HepG2 (cell line): ENCODE results near the gene CEP57L1. TPM values are rescaled to one million over a fixed set of nuclear protein-coding genes. Genes with fewer than 3 reads are reported as not detected.
A peak's percentile ranks its signal among the peaks of the same experiment; 100 is the strongest.

Experiments used
- FOXA1 ChIP-seq, 2 experiments: fragments of 450-650 bp in 1 of 2; sonication (generic) in 1 of 2; formaldehyde crosslinking in 1 of 2; IDR thresholded peaks; 2 replicates each; pipeline versions ENCODE4 v1.4.0 to v1.6.1; 2016 to 2020; ENCODE audit warnings: missing genetic modification reagents in 1 of 2
- KLF6 ChIP-seq: IDR thresholded peaks from 2 replicates; pipeline ENCODE4 v1.8.0; 2016; ENCODE audit warnings: missing biosample characterization, missing genetic modification reagents
- SOX5 ChIP-seq: IDR thresholded peaks from 2 replicates; pipeline ENCODE4 v1.6.1; 2016; ENCODE audit warnings: borderline replicate concordance
- ZNF776 ChIP-seq: sonication (generic); formaldehyde crosslinking; IDR thresholded peaks from 2 replicates; pipeline ENCODE4 v1.4.0; 2020; ENCODE audit warnings: mild to moderate bottlenecking, missing genetic modification reagents
- ZSCAN21 ChIP-seq: sonication (generic); formaldehyde crosslinking; IDR thresholded peaks from 2 replicates; pipeline ENCODE4 v1.8.0; 2022; ENCODE audit warnings: mild to moderate bottlenecking, missing genetic modification reagents, moderate library complexity, borderline replicate concordance
- polyA plus RNA-seq, 8 experiments: library from polyadenylated mRNA; depleted of rRNA in 3 of 8; stranded (reverse) in 7 of 8; unstranded in 1 of 8; fragments of >200 nt; fragmentation: Illumina TruSeq in 4 of 8; extraction: Trizol in 4 of 8; gene quantifications; 2 replicates each; pipeline versions ENCODE4 v1.2.1 to v1.2.3, GENCODE V29; 2011 to 2016; ENCODE audit warnings: low read depth in 4 of 8, missing spikeins in 1 of 8, mixed read lengths in 1 of 8; ENCODE audit not compliant: insufficient read depth in 1 of 8
- total RNA-seq, 5 experiments: library from RNA; depleted of rRNA; stranded (reverse); fragments of >200 nt; fragmentation: Illumina TruSeq; extraction: Trizol; gene quantifications; 2 replicates each; pipeline ENCODE4 v1.2.3, GENCODE V29; 2016; ENCODE audit warnings: low read depth in 1 of 5
- TF ChIP-seq, protein P1 (sequence below): sonication (generic); formaldehyde crosslinking; conservative IDR thresholded peaks from 2 replicates; pipeline ENCODE4 v1.4.0; 2020; ENCODE audit warnings: mild to moderate bottlenecking, missing genetic modification reagents, moderate library complexity
- TF ChIP-seq, protein P2 (sequence below), 2 experiments: fragments of 450-650 bp in 1 of 2; sonication (generic) in 1 of 2; formaldehyde crosslinking in 1 of 2; IDR thresholded peaks; 2 replicates each; pipeline versions ENCODE4 v1.6.1 to v1.8.0; 2016 to 2022; ENCODE audit warnings: antibody characterized with exemption in 1 of 2, mild to moderate bottlenecking in 1 of 2, missing genetic modification reagents in 1 of 2
- TF ChIP-seq, protein P3 (sequence below): sonication (generic); formaldehyde crosslinking; IDR thresholded peaks from 2 replicates; pipeline ENCODE4 v1.9.0; 2021; ENCODE audit warnings: mild to moderate bottlenecking, missing genetic modification reagents

The CEP57L1 gene
- total and polyA plus RNA-seq, 2 of the 13 experiments (the other 11 are each of a cell fraction or from before 2014, with no cell fraction given) = 7.7 to 15.5 TPM

DNA sequence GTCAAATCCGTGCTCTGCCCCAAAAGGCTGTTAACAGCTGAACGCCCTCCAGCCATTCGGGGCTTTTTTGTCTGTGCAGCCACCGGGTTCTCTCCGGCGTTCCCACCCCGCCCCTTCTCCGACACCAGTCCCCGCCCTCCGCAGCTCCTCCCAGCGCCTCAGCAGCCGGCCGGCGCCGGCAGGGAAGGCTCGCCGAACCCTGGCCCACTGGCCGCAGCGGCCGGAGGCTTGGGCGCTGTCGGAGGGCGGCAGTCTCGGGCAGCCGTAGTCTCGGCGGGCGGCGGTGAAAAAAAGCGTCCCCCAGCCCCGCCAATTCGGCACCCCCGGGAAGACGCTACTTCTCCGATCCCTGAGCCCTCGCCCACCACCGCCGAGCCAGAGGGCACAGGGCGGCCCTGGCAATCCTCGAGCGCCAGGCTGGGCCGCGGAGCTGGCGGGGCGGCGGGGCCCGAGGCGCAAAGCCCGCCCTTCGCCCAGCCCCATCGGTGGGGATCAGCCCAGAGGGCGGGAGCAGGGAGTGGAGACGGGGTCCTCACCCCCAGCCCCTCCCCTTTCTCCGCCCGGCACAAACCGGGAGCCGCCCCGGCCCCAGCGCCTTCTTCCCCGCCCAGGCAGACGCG is 781 bp upstream of the CEP57L1 start, which contains the start of gene SESN1 (continued):
- TF ChIP-seq ZNF776 (CRISPR knock-in tag) (0 out of 2 replicates have a peak, but pooled peaks have one; percentile 48), SOX5 (no peak; the same call in 1 of the 2 replicates), ZSCAN21 (CRISPR knock-in tag) (peak; percentile 93; the same call in 1 of the 2 replicates), FOXA1 (IDR thresholded peaks at IDR 0.05) (no peak), FOXA1 (CRISPR knock-in tag; IDR thresholded peaks at IDR 0.05) (0 out of 2 replicates have a peak, but pooled peaks have one; percentile 14), KLF6 (CRISPR knock-in tag) (no peak)
- TF ChIP-seq, protein P1, sequence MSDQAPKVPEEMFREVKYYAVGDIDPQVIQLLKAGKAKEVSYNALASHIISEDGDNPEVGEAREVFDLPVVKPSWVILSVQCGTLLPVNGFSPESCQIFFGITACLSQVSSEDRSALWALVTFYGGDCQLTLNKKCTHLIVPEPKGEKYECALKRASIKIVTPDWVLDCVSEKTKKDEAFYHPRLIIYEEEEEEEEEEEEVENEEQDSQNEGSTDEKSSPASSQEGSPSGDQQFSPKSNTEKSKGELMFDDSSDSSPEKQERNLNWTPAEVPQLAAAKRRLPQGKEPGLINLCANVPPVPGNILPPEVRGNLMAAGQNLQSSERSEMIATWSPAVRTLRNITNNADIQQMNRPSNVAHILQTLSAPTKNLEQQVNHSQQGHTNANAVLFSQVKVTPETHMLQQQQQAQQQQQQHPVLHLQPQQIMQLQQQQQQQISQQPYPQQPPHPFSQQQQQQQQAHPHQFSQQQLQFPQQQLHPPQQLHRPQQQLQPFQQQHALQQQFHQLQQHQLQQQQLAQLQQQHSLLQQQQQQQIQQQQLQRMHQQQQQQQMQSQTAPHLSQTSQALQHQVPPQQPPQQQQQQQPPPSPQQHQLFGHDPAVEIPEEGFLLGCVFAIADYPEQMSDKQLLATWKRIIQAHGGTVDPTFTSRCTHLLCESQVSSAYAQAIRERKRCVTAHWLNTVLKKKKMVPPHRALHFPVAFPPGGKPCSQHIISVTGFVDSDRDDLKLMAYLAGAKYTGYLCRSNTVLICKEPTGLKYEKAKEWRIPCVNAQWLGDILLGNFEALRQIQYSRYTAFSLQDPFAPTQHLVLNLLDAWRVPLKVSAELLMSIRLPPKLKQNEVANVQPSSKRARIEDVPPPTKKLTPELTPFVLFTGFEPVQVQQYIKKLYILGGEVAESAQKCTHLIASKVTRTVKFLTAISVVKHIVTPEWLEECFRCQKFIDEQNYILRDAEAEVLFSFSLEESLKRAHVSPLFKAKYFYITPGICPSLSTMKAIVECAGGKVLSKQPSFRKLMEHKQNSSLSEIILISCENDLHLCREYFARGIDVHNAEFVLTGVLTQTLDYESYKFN (CRISPR knock-in tag) = 0 out of 2 replicates have a peak, but pooled peaks have one; percentile 27
- TF ChIP-seq, protein P2, sequence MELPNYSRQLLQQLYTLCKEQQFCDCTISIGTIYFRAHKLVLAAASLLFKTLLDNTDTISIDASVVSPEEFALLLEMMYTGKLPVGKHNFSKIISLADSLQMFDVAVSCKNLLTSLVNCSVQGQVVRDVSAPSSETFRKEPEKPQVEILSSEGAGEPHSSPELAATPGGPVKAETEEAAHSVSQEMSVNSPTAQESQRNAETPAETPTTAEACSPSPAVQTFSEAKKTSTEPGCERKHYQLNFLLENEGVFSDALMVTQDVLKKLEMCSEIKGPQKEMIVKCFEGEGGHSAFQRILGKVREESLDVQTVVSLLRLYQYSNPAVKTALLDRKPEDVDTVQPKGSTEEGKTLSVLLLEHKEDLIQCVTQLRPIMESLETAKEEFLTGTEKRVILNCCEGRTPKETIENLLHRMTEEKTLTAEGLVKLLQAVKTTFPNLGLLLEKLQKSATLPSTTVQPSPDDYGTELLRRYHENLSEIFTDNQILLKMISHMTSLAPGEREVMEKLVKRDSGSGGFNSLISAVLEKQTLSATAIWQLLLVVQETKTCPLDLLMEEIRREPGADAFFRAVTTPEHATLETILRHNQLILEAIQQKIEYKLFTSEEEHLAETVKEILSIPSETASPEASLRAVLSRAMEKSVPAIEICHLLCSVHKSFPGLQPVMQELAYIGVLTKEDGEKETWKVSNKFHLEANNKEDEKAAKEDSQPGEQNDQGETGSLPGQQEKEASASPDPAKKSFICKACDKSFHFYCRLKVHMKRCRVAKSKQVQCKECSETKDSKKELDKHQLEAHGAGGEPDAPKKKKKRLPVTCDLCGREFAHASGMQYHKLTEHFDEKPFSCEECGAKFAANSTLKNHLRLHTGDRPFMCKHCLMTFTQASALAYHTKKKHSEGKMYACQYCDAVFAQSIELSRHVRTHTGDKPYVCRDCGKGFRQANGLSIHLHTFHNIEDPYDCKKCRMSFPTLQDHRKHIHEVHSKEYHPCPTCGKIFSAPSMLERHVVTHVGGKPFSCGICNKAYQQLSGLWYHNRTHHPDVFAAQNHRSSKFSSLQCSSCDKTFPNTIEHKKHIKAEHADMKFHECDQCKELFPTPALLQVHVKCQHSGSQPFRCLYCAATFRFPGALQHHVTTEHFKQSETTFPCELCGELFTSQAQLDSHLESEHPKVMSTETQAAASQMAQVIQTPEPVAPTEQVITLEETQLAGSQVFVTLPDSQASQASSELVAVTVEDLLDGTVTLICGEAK (IDR thresholded peaks at IDR 0.05) = no peak
- TF ChIP-seq, protein P2 (CRISPR knock-in tag; IDR thresholded peaks at IDR 0.05) = peak; percentile 79; the same call in 1 of the 2 replicates
- TF ChIP-seq, protein P3, sequence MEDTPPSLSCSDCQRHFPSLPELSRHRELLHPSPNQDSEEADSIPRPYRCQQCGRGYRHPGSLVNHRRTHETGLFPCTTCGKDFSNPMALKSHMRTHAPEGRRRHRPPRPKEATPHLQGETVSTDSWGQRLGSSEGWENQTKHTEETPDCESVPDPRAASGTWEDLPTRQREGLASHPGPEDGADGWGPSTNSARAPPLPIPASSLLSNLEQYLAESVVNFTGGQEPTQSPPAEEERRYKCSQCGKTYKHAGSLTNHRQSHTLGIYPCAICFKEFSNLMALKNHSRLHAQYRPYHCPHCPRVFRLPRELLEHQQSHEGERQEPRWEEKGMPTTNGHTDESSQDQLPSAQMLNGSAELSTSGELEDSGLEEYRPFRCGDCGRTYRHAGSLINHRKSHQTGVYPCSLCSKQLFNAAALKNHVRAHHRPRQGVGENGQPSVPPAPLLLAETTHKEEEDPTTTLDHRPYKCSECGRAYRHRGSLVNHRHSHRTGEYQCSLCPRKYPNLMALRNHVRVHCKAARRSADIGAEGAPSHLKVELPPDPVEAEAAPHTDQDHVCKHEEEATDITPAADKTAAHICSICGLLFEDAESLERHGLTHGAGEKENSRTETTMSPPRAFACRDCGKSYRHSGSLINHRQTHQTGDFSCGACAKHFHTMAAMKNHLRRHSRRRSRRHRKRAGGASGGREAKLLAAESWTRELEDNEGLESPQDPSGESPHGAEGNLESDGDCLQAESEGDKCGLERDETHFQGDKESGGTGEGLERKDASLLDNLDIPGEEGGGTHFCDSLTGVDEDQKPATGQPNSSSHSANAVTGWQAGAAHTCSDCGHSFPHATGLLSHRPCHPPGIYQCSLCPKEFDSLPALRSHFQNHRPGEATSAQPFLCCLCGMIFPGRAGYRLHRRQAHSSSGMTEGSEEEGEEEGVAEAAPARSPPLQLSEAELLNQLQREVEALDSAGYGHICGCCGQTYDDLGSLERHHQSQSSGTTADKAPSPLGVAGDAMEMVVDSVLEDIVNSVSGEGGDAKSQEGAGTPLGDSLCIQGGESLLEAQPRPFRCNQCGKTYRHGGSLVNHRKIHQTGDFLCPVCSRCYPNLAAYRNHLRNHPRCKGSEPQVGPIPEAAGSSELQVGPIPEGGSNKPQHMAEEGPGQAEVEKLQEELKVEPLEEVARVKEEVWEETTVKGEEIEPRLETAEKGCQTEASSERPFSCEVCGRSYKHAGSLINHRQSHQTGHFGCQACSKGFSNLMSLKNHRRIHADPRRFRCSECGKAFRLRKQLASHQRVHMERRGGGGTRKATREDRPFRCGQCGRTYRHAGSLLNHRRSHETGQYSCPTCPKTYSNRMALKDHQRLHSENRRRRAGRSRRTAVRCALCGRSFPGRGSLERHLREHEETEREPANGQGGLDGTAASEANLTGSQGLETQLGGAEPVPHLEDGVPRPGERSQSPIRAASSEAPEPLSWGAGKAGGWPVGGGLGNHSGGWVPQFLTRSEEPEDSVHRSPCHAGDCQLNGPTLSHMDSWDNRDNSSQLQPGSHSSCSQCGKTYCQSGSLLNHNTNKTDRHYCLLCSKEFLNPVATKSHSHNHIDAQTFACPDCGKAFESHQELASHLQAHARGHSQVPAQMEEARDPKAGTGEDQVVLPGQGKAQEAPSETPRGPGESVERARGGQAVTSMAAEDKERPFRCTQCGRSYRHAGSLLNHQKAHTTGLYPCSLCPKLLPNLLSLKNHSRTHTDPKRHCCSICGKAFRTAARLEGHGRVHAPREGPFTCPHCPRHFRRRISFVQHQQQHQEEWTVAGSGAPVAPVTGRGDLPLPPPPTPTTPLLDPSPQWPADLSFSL (CRISPR knock-in tag) = no peak
